HEK293T (cell line): ENCODE data around the gene ULBP1.
"Not testable (repeated sequence)": the region's sequence is repeated elsewhere in the genome, so short reads cannot be mapped to it uniquely, and the experiment has no call there.

Experiments
- CTCF ChIA-PET: fragments of 350-600 bp; formaldehyde crosslinking; extraction: SDS; loops from one replicate; lab custom pipeline; 2021; ENCODE audit warnings: antibody characterized with exemption, inconsistent platforms; lab: Yijun Ruan, JAX
- POLR2A ChIA-PET: fragments of 350-600 bp; formaldehyde crosslinking; extraction: SDS; loops from one replicate; lab custom pipeline; 2020; ENCODE audit warnings: antibody characterized with exemption, inconsistent platforms; lab: Yijun Ruan, JAX
- DNase-seq: peaks from one replicate; pipeline ENCODE4 v3.0.0; 2012; ENCODE audit warnings: mixed read lengths; ENCODE audit errors: extremely low spot score
- ARNT ChIP-seq: fragments of 450-650 bp; IDR thresholded peaks from 2 replicates; pipeline ENCODE4 v1.6.1; 2017; ENCODE audit warnings: mild to moderate bottlenecking
- BHLHE40 ChIP-seq: fragments of 450-650 bp; IDR thresholded peaks from 2 replicates; pipeline ENCODE4 v1.6.1; 2016; ENCODE audit warnings: mild to moderate bottlenecking, moderate library complexity, borderline replicate concordance
- CTBP1 ChIP-seq: fragments of 450-650 bp; IDR thresholded peaks from 2 replicates; pipeline ENCODE4 v1.6.1; 2016; ENCODE audit warnings: borderline replicate concordance
- ELF4 ChIP-seq: fragments of 450-650 bp; IDR thresholded peaks from 2 replicates; pipeline ENCODE4 v1.6.1; 2017; ENCODE audit warnings: antibody characterized with exemption
- FOXA1 ChIP-seq: fragments of 450-650 bp; IDR thresholded peaks from 2 replicates; pipeline ENCODE4 v1.6.1; 2016; ENCODE audit warnings: mild to moderate bottlenecking
- FOXK2 ChIP-seq: fragments of 450-650 bp; IDR thresholded peaks from 2 replicates; pipeline ENCODE4 v1.6.1; 2016; ENCODE audit warnings: mild to moderate bottlenecking
- FOXM1 ChIP-seq: fragments of 450-650 bp; IDR thresholded peaks from 2 replicates; pipeline ENCODE4 v1.6.1; 2017; ENCODE audit warnings: mild to moderate bottlenecking, borderline replicate concordance
- HDGF ChIP-seq: fragments of 450-650 bp; IDR thresholded peaks from 2 replicates; pipeline ENCODE4 v1.6.1; 2017; ENCODE audit warnings: antibody characterized with exemption, borderline replicate concordance
- L3MBTL2 ChIP-seq: fragments of 450-650 bp; conservative IDR thresholded peaks from 2 replicates; pipeline ENCODE4 v1.6.1; 2016; ENCODE audit warnings: mild to moderate bottlenecking
- LEF1 ChIP-seq: fragments of 450-650 bp; IDR thresholded peaks from 2 replicates; pipeline ENCODE4 v1.6.1; 2017; ENCODE audit warnings: mild to moderate bottlenecking, borderline replicate concordance
- NFRKB ChIP-seq: fragments of 450-650 bp; IDR thresholded peaks from 2 replicates; pipeline ENCODE4 v1.6.1; 2016; ENCODE audit warnings: mild to moderate bottlenecking, moderate library complexity
- PKNOX1 ChIP-seq: fragments of 450-650 bp; IDR thresholded peaks from 2 replicates; pipeline ENCODE4 v1.6.1; 2016
- SP1 ChIP-seq: fragments of 450-650 bp; IDR thresholded peaks from 2 replicates; pipeline ENCODE4 v1.6.1; 2017
- SUZ12 ChIP-seq: fragments of 450-650 bp; IDR thresholded peaks from 2 replicates; pipeline ENCODE4 v1.6.1; 2016; ENCODE audit warnings: mild to moderate bottlenecking
- TARDBP ChIP-seq: fragments of 450-650 bp; IDR thresholded peaks from 2 replicates; pipeline ENCODE4 v1.6.1; 2016
- ZNF384 ChIP-seq: fragments of 450-650 bp; IDR thresholded peaks from 2 replicates; pipeline ENCODE4 v1.6.1; 2016

Gene ULBP1

GRCh38 chr6:150016324-150017185, 52.8 kb downstream of the ULBP1 start:
- ChIA-PET POLR2A (interaction anchor here (0.9 kb wide), 1 partner anchor 82 kb away, joined by 3 read pairs; no protein-coding TSS in a partner anchor), CTCF (interaction anchor here (0.9 to 1.2 kb wide), 3 partner anchors 76 to 85 kb away, joined by 3 read pairs; no protein-coding TSS in a partner anchor)
- DNase-seq = peak; percentile 67
- TF ChIP-seq L3MBTL2 = no peak
- no peak for TF ChIP-seq TARDBP
- no peak for TF ChIP-seq FOXA1
- TF ChIP-seq FOXK2 = no peak
- no peak for TF ChIP-seq SUZ12
- TF ChIP-seq HDGF = no peak
- TF ChIP-seq ELF4 = no peak
- no peak for TF ChIP-seq BHLHE40
- no peak for TF ChIP-seq ARNT
- TF ChIP-seq CTBP1 = no peak
- TF ChIP-seq SP1 = no peak
- no peak for TF ChIP-seq ZNF384
- no peak for TF ChIP-seq FOXM1
- no peak for TF ChIP-seq LEF1
- TF ChIP-seq PKNOX1 = no peak
- no peak for TF ChIP-seq NFRKB

GRCh38 chr6:150017186-150017521, 53.4 kb downstream of the ULBP1 start:
- ChIA-PET POLR2A (interaction anchor here (0.9 kb wide), 1 partner anchor 82 kb away, joined by 3 read pairs; no protein-coding TSS in a partner anchor), CTCF (interaction anchor here (0.7 to 1.2 kb wide), 4 partner anchors 76 to 749 kb away, joined by 3 read pairs; no protein-coding TSS in a partner anchor)
- not testable (repeated sequence) for DNase-seq

- CTCF ChIA-PET = no interaction called here
- DNase-seq = no peak
- TF ChIP-seq L3MBTL2 (no peak), ELF4 (no peak), FOXK2 (no peak), LEF1 (no peak), BHLHE40 (no peak)
- POLR2A ChIA-PET = no interaction called here
Measured at GRCh38 chr6:150018846-150019580, 55.3 kb downstream of the ULBP1 start.

GRCh38 chr6:150021870-150022269, 58.1 kb downstream of the ULBP1 start:
- POLR2A ChIA-PET, CTCF ChIA-PET, DNase-seq: not testable (repeated sequence)
